ENCODE measurements around the gene GNAZ. TPM values are rescaled to one million over a fixed set of nuclear protein-coding genes. Genes with fewer than 3 reads are reported as not detected.

GNAZ gene
- total and polyA plus RNA-seq, 2 of the 8 experiments (the other 6 are each of a cell fraction or from before 2014, with no cell fraction given): 6.6 to 9.6 TPM

GRCh38 chr22:23088199-23088604 is 17.9 kb downstream of the GNAZ start (continued):
- no peak for TF ChIP-seq CHD7 (IDR thresholded peaks at IDR 0.05; ENCODE audit: insufficient replicate concordance, low read length)
- TF ChIP-seq BACH1 (IDR thresholded peaks at IDR 0.05; ENCODE audit: low read length): peak; percentile 97
- peak; percentile 86 for TF ChIP-seq JUND (IDR thresholded peaks at IDR 0.05; ENCODE audit: low read length)
- TF ChIP-seq RXRA (IDR thresholded peaks at IDR 0.05; ENCODE audit: insufficient read depth, low read depth, low read length): no peak
- no peak for TF ChIP-seq ASH2L (IDR thresholded peaks at IDR 0.05; ENCODE audit: low read length)
- no peak for TF ChIP-seq EGR1 (IDR thresholded peaks at IDR 0.05; ENCODE audit: borderline replicate concordance, low read depth, low read length)
- no peak for TF ChIP-seq TAF7 (optimal IDR thresholded peaks at IDR 0.05; ENCODE audit: borderline replicate concordance, low read depth, low read length)
- peak; percentile 90; the same call in 1 of the 2 replicates for TF ChIP-seq MAFK (IDR thresholded peaks at IDR 0.05; ENCODE audit: low read depth, low read length)
- no peak for TF ChIP-seq EP300 (IDR thresholded peaks at IDR 0.05; ENCODE audit: borderline replicate concordance in 1 of 2, low read depth in 2 of 2, low read length in 2 of 2)
- no peak for TF ChIP-seq SIN3A (conservative IDR thresholded peaks at IDR 0.05 in 1 of 2, IDR thresholded peaks at IDR 0.05 in 1 of 2; ENCODE audit: low read depth in 1 of 2, low read length in 2 of 2)
- no peak for TF ChIP-seq CEBPB (IDR thresholded peaks at IDR 0.05; ENCODE audit: low read depth, low read length)
